GM18507 (cell line): Measurements from ENCODE around the gene SCNN1B.
"Not testable (repeated sequence)": the region's sequence is repeated elsewhere in the genome, so short reads cannot be mapped to it uniquely, and the experiment has no call there.

Experiments
- DNase-seq: peaks from one replicate; pipeline ENCODE4 v3.0.0; 2011; ENCODE audit warnings: low read depth; ENCODE audit not compliant: insufficient read length; ENCODE audit errors: extremely low spot score
- FAIRE-seq: peaks from 2 replicates; lab custom pipeline; 2011; peaks lifted over from hg19 to GRCh38; lab: Jason Lieb, UNC

SCNN1B gene

GRCh38 chr16:23302045-23302956 is at the start of gene SCNN1B:
Gene SCNN1B, plus strand, starts transcription at chr16:23302302. Its CDS starts 46,298 bp downstream, at chr16:23348600.
- FAIRE-seq (no peak), DNase-seq (no peak)

GRCh38 chr16:23252310-23252709 is 49.8 kb upstream of the SCNN1B start:
- FAIRE-seq (no peak), DNase-seq (no peak)

GRCh38 chr16:23253650-23254049 is 48.5 kb upstream of the SCNN1B start:
- FAIRE-seq, DNase-seq: not testable (repeated sequence)

- FAIRE-seq (no peak), DNase-seq (no peak)
These were observed 47.8 kb upstream of the SCNN1B start for GRCh38 chr16:23254338-23254737.

- FAIRE-seq (no peak), DNase-seq (no peak)
These were observed 47.1 kb upstream of the SCNN1B start for GRCh38 chr16:23255000-23255399.

GRCh38 chr16:23256440-23256839 is 45.7 kb upstream of the SCNN1B start:
- FAIRE-seq (no peak), DNase-seq (no peak)

- no peak for DNase-seq
- FAIRE-seq, result no peak
These were observed 44.4 kb upstream of the SCNN1B start for GRCh38 chr16:23257682-23258081.

- FAIRE-seq, result no peak
- DNase-seq, result no peak
These were observed 43.2 kb upstream of the SCNN1B start for GRCh38 chr16:23258919-23259237.

- FAIRE-seq (no peak), DNase-seq (no peak)
These were observed 34.5 kb upstream of the SCNN1B start for GRCh38 chr16:23267647-23268046.

- DNase-seq (no peak), FAIRE-seq (no peak)
These were observed 33.5 kb upstream of the SCNN1B start for GRCh38 chr16:23268561-23268960.

- FAIRE-seq, result no peak
These were observed 32.7 kb upstream of the SCNN1B start for GRCh38 chr16:23269248-23269953.

GRCh38 chr16:23270654-23271053 is 31.4 kb upstream of the SCNN1B start:
- FAIRE-seq (no peak), DNase-seq (no peak)

More at GRCh38 chr16:23269248-23269953, 32.7 kb upstream of the SCNN1B start:
- DNase-seq, result no peak

GRCh38 chr16:23274968-23275367 is 27.1 kb upstream of the SCNN1B start:
- DNase-seq, result no peak

GRCh38 chr16:23276821-23277220 is 25.3 kb upstream of the SCNN1B start:
- DNase-seq (no peak), FAIRE-seq (no peak)

More at GRCh38 chr16:23274968-23275367, 27.1 kb upstream of the SCNN1B start:
- FAIRE-seq, result no peak

- FAIRE-seq, result no peak
- no peak for DNase-seq
These were observed 24.1 kb upstream of the SCNN1B start for GRCh38 chr16:23278031-23278430.

GRCh38 chr16:23279721-23280153 is 22.4 kb upstream of the SCNN1B start:
- DNase-seq (no peak), FAIRE-seq (no peak)

- DNase-seq (no peak), FAIRE-seq (no peak)
These were observed 21.6 kb upstream of the SCNN1B start for GRCh38 chr16:23280483-23280967.

- DNase-seq (no peak), FAIRE-seq (no peak)
These were observed 19.5 kb upstream of the SCNN1B start for GRCh38 chr16:23282568-23282967.

- no peak for DNase-seq
- no peak for FAIRE-seq
These were observed 18.5 kb upstream of the SCNN1B start for GRCh38 chr16:23283571-23283970.

GRCh38 chr16:23284584-23284983 is 17.5 kb upstream of the SCNN1B start:
- no peak for FAIRE-seq
- DNase-seq, result no peak

- DNase-seq (no peak), FAIRE-seq (no peak)
These were observed 16.0 kb upstream of the SCNN1B start for GRCh38 chr16:23286131-23286532.
